GM18868 (cell line): Measurements from ENCODE around the gene PCGF5.
"Not testable (repeated sequence)": the region's sequence is repeated elsewhere in the genome, so short reads cannot be mapped to it uniquely, and the experiment has no call there.

Source experiments
- ATAC-seq: cut with Tn5 transposase; IDR thresholded peaks from one replicate; pipeline ENCODE4 v1.9.1; 2021; ENCODE audit warnings: mild to moderate bottlenecking, moderate library complexity; ENCODE audit not compliant: unreplicated experiment

Gene PCGF5

DNA sequence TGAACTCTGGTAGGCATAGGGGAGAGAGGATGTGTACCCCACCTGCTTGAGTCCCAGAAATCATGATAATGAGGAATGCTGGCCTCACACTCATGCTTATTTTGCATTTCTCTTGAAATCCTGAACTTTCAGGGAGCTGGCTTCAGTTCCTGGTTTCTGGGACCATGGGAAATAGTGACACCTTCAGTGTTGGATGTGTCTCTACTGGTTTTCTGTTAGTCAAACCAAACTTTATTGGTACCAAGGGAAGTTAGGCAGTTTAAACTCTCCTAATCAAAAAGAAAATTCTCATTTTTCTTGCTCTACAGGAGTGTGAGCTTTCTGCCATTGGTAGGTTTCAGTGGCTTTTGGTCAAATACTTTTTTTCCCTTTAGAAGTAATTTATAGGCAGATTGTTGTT lies 11.8 kb upstream of the PCGF5 start:
- ATAC-seq, result no peak

DNA sequence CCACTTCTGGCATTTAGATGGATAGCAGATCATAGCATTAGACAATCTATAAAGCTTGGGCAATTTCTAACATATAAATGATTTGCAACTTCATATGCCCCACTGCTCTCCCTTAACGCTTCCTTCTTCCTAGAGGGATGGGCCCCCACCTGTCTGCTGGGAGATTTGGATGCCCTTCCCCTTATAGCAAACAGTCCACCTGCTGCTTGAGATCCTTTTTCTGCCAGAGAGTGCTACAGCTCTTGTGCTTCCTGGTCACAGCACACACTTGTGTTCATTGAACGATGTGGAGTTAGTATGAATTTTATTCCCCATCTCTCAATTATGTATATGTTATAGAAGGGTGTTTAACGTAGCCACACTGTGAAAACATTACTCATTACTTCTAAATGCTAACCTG lies 10.4 kb upstream of the PCGF5 start:
- ATAC-seq, result no peak

DNA sequence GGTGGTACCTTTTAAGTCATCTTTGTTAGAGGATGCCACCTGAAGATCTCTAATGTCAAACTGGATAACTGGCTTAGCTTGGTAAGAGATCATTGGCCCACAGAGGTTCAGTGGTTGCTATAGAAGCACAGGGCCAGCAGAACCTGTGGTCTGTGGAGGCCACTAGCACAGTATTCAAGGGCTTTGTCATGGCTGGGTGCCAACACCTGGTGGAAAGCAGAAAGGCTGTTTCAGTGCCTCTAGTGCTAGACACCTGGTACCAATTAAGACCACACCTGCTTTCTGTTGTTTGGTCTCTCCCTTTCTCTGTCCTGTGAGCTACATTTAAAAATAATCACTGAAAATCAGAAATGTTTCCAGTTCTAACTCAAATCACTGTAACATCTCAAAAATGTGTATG lies 10.0 kb upstream of the PCGF5 start:
- ATAC-seq, result peak; percentile 72

DNA sequence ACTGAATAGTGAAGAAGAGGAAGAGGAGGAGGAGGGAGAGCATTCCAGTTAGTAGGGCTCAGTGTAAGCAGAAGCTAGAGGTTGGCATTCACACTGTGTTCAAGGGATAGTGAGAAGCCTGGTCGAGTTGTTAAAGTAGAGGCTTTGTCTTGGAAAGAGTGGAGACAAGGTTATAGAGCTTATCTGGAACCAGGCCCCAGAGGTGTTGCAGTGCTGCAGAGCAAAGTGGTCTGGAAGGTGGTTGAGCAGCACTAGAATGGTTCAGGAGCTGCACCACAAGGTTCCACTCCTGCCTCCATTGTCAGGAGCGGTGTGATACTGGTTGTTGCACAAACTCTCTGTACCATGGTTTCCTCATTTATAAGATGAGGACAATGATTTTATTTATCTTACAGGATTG lies 8.8 kb upstream of the PCGF5 start:
- ATAC-seq, result no peak

DNA sequence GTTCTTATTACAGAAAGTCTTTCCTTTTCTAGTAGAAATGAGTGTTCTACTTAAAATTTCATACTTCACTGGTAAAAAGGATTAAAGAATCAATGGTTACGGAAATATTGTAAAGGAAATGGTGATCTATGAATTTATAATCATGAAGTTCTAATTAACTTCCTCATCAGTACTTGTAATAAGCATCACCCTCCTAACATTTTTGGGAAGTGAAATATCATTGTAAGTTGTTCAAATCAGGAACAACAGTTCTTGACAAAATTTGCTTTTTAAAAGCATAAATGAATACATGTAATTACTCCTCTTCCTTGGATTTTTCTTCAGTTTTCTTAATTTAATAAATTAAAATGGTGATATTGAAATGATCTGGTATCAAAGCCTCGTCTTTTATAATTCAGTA lies 5.6 kb upstream of the PCGF5 start:
- no peak for ATAC-seq

DNA sequence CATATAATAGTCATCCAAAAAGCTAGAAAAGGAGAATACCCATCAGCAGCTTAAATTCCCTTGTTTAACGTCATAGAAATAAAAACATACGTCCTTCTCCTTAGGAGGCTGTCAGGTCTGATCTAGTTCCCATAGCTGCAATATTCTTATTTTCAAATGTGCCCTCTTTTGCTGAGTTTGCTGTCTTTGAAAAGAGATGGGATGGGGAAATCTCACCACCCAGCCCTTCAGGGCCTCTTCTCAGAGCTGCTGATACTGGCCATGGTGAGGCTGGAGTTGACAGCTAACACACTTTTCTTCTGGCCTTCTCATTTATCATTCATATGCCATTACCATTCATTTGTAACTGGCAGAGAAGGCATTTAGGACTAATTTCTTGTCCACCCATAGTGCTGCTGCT lies 5.1 kb upstream of the PCGF5 start:
- ATAC-seq, result no peak

DNA sequence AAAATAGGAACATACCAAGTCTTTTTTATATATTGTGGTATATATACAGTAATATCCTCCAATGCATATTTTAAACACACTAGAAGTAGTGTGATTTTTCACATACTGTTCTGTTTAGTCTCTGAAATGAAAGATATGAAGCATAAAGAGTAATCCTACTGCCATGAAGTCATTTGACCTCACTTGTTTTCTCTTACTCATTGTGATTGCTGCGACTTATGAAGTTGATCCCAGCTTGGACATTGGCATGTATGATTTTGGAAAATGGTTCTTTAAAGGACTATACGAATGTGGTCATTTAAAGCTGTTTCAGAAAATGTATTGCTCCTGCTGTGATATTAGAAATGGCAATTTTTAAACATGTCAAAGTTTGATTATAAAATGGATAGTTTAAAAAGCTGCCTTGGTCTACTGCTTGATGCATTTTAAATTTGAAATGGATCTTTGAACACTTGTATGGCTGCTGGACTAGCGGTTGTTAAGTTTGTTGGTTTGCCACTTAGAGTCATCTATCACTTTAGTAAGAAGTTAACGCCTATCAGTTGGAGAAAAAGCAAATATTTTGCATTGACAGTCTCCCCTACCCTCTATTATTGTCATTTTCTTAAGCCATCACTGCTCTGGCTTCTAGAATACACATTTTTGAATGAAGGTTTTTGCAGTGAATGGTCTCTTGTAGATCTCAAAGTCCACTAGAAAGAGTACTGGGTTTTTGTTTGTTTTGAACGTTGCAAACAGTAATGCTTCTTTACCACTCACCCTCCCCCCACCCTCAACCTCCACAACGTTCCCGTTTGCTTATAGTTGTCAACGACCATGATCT lies 881 bp upstream of the PCGF5 start:
- no peak for ATAC-seq

DNA sequence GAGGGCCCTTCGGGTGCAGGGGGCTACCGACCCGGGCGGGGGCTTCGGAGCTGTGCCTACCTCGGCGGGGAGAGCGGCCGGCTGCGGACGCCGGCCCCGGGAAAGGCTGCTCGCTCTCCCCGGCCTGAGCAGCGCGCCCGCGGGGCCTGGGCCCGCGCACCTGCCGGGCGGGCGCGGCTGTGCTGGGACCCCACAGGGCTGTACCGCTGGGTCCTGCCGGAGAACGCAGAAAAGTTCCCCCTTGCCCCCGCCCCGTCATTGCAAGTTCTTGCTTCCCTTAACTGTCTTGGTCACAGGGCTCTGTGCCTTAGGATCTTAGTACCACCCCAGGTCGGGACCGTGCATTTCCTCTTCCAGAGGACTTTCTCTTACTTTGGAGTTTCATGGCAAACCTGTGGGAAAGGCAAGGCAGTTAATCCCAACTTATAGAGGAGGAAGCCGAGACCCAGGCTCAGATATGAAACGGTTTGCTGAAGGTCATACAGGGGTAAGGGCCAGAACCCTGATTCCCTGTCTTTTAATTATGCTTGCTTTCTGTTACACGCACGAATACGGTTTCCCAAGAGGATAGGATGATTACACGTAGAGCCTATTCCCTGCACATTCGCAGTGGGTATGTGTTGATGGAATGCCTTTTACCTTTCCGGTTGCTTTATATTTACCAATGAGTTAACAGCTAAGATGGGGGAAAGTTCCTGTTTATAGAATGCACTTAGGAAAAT lies 652 bp downstream of the PCGF5 start:
- ATAC-seq, result peak; percentile 28

DNA sequence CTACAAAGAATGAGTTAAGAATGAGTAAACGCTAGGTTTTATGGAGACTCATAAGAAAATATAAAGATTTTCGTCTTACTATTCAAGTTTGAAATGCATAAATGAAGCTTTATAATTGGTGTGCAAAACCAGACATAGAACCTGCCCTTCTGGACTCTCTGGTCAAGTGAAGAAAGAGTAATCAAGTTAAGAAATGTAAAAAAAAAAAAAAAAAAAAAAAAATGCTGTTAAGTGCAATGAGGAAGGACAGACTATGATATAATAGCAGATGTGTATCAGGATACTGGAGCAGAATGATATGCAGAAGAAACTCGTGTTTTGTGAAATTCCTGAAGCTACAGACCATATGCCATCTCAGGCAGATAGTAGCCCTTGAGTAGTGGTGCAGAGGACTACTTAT lies 5.6 kb downstream of the PCGF5 start:
- ATAC-seq, result no peak

DNA sequence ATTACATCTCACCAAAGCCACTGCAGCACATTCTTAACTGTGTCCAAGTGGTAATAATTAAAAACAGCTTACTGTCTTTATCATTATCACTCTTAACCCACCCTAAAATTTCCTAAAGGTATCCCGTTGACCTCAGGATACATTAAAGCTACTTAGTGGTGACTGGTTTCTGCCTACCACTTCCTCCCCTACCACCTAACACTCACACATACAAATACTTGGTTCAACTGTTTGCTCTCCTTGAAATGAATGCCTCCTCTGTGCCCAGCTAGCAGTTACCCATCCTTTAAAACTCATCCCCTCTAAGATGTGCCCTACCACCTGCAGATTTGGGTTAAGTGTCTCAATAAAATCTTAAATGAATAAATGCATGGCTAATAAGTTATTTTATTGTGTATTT lies 7.1 kb downstream of the PCGF5 start:
- ATAC-seq, result no peak

DNA sequence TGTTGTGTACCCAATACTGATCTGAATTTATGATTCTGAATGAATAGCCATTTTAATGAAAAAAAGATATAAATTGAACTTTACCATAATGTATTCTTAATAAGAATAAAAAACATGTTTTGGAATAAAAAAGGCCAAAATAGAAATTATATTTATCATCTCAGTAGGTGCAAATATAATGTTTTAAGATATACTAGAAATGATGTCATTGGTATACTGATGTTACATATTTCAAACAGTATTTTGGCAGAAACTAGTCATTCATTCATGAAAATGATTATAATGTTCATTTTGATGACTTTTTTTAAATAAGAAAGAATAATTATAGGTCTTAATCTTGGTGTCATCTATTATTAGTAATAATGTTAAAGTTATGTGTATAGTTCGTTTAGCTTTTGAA lies 9.2 kb downstream of the PCGF5 start:
- ATAC-seq, result no peak

DNA sequence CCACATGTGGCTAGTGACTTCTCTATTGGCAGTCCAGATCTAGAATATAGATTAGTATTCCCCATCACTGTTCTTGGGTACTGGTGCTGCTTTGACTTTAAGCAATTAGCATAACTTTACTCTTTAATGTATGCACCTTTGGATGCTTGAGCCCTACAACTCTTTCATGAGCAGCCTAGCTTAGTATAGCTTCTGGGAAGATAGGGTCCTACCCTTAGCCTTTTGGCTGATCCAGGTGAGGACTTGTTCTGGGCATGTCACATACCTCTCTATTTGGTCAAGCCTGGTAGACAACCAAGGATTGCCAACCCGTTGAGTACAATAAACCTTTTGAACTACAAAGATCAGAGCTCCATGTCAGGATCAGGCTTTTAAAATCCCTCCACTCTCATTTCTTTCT lies 17.7 kb downstream of the PCGF5 start:
- no peak for ATAC-seq

DNA sequence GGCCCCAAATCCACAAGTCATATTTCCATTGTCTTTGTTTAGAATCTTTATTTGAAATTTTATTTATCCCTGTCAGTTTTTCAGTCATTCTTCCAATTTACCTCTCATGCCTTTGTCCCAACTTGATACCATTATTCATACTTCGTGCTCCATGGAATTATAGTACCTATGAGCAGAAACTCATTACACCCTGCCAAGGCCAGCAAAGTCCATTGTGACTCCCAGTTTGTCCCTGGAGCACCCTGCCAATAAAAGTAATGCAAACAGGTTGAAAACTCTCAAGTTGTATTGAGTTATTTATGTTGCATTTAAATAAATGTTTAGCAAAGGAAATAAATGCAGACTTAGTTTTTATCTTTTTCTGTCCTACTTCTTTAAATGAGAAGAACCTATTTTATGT lies 19.3 kb downstream of the PCGF5 start:
- no peak for ATAC-seq

DNA sequence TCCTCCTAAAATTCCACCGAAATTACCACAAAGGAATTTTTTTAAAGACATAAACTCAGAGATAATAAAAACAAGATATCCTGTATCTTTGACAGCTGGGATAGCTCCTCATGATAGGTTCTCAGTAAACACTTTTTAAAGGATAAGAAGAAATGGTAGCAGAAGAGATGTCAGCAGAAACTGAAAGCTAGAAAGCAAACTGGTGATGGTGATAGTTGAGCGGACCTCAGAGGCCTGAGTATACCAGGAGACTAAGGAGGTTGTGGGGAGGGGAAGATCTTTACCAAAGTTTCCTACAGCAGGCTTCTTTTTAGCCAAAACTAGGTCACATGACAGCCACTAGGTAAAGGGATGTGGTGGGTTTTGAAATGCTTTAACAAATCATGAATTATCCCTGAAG lies 22.5 kb downstream of the PCGF5 start:
- ATAC-seq, result peak; percentile 57

DNA sequence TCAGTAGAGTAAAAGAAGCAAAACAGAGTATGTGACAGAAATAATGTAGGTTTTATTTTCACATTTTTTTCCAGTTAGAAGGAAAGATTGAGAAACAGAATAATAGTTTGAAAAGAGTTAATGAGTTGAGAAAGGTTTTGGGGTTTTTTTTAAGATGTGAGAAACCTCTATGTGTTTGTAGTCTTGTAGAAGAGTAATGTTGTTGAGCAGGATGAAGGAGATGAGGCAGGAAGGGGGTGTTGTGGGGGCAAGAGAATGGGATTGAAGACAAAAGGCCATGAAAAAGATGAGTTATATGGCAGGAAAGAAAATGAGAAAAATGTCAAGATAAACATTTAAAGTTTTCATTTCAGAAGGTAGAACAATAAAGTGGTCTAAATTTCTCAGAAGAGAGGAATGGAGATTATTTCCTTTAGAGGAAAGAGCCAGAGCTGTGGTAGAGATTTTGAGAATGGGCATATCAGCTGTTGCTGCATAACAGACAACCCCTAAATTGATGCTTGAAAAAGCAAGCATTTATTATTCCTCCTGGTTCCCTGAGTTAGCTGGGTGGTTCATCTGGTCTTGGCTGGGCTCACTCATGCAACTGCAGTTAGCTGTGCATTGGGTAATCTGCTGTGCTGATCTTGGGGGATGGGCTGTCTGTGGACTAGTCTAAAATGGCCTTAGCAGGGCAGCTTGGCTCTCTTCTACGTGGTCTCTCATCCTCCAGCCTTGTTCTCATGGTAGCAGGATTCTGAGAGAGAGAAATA lies 27.1 kb downstream of the PCGF5 start:
- ATAC-seq, result no peak

DNA sequence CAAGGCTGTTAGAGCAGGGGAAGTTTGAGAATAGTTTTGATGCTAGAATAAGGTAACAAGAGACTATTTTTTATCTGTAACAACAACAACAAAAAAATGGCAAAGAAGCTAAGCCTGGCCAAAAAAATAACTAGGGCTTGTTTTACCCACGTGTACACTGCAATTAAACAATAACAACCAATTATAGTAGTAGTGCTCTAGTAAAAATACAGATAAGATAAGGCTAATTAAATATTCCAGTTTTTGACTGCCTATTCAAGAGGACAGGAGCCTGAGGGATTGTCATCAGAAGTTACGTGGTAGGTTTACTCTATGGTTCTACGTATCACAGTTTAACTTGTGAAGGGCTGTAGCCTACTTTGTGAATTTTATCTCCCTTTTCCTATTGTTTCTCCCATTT lies 29.2 kb downstream of the PCGF5 start:
- no peak for ATAC-seq

DNA sequence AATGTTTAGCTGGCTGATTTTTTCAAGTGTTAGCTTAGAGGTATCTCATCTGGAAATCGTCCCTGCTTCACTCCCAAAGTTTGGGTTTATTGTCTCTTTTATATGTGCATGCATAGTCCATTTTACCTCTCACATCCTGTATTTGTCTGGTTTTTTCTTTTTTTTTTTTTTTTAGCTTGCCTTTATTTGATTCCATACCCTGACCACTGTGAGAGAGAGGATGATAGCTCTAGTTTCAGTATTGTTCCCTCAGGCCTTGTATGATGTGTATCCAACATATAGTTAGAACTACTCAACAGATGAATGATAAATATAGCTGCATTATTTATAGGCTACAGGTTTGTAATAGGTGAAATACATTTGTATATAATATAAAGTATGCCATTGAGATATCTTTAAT lies 29.9 kb downstream of the PCGF5 start:
- ATAC-seq, result no peak

DNA sequence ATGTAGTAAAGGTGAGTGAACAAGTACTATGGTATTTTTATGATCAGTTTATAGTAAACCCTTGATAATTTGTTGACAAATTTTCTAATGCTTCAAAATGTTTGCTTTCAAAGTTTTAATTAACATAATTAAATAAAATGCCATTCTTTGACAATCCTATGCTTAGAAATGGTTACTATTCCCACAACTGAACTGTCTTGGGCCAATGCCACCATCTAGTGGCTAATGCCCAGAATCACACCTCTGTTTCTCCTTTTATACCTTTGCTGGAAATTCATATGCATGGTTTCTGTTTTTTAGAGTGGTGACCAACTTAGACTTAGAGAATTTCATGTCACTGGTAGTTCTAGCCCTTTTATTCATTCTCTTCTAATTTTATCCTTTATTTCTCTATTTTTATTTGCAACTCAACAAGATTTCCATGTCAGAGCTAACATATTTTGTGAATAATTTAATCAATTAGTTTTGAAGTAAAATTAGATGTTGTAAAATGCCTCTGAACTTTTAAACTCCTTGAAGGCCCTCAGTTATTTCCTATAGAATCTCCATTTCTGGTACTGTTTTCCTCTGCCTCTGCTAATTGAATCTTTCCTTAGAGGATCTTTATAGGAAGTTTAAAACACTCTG lies 31.1 kb downstream of the PCGF5 start:
- peak; percentile 58 for ATAC-seq

DNA sequence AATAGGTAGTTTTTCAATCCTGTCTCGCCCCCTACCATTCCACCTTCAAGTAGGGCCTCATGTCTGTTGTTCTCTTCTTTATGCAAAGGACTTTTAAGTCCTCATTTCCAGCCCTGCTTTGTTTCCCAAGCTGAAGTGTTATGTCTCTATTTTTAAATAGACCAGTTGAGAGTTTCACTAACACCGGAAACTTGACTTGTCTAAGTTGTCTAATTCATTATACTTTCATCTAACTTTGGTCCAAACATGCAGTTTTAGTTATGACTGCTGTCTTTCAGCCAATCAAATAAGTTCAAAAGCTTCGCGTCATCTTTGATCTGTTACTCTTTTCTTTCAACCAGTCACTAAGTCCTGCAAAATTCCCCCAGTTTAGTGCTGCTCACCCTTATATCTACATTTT lies 32.8 kb downstream of the PCGF5 start:
- no peak for ATAC-seq

DNA sequence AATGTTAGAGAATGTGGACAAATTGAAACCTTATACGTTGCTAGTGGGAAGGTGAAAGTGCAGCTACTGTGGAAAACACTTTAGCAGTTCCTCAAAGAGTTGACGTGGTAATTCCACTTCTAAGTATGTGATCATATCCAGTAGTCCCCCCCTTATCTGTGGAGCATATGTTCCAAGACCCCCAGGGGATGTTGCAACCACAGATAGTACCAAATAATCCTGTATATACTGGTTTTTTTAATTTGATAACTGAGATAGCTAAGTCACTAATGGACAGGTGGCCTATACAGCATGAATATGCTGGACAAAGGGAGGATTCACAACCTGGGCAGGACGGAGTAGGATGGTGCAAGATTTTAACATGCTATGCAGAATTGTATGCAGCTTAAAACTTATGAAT lies 36.8 kb downstream of the PCGF5 start:
- no peak for ATAC-seq

DNA sequence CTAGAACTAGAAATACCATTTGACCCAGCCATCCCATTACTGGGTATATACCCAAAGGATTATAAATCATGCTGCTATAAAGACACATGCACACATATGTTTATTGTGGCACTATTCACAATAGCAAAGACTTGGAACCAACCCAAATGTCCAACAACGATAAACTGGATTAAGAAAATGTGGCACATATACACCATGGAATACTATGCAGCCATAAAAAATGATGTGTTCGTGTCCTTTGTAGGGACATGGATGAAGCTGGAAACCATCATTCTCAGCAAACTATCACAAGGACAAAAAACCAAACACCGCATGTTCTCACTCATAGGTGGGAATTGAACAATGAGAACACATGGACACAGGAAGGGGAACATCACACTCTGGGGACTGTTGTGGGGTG lies 40.0 kb downstream of the PCGF5 start:
- ATAC-seq, result not testable (repeated sequence)
